Stimulated activated CD8-positive, alpha-beta memory T cell treated with anti-CD3 and anti-CD28 coated beads, Interleukin-2, amount 100 ng/mL, for 1 hour (primary cell): ENCODE data around the gene PAOX.
"Not testable (repeated sequence)": the region's sequence is repeated elsewhere in the genome, so short reads cannot be mapped to it uniquely, and the experiment has no call there.

Experiments
- DNase-seq, 2 donors: peaks; one replicate each; pipeline ENCODE4 v3.0.0-alpha.2; 2020; ENCODE audit warnings: low read depth in 2 of 2

PAOX gene

GRCh38 chr10:133385214-133385613, 6.2 kb downstream of the PAOX start:
- DNase-seq, result no peak

DNA sequence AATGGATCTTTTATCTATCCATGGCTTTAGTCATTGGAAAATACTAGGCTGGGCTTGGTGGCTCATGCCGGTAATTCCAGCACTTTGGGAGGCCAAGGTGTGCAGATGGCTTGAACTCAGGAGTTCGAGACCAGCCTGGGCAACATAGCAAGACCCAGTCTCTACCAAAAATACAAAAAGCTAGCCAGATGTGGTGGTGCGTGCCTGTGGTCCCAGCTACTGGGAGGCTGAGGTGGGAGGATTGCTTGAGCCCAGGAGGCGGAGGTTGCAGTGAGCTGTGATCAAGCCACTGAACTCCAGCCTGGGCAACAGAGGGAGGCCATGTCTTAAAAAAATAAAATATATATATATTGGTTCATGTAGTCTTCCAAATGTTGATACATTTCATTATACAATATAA, 7.9 kb downstream of the PAOX start:
- not testable (repeated sequence) for DNase-seq

GRCh38 chr10:133388236-133388972, 9.3 kb downstream of the PAOX start:
- DNase-seq, result no peak

DNA sequence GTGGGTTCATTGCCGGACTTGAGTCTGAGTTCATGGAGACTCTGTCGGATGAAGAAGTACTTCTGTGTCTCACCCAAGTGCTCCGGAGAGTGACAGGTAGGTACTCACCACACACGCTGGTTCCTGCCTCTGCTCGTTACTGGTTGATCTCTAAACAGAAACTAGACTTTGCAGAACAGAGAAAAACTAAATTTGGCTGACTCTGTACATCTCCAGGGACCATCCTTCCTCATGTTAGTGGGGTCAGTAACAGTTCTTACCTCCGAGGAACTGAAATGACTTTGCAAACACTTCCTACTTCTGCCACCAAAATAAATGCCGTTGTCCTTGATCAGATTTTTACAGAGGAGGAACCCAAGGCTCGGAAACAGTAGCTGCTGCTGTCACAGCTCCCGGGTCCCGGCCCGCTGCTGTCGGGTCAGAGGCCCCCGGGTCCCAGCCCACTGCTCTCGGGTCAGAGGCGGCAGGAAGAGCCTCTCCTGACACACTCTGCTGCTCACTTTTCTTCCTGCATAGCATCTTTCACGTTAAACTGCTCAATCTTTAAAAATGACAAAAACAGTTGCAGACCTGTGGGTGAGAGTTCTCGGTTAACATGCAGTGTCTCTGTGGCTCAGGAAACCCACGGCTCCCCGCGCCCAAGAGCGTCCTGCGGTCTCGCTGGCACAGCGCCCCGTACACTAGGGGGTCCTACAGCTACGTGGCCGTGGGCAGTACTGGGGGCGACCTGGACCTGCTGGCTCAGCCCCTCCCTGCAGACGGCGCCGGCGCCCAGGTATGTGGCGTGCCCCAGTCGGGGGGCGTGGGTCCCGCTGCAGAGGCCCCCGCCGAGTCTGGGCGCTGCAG, 10.1 kb downstream of the PAOX start:
- DNase-seq, result no peak

GRCh38 chr10:133390597-133391248, 11.7 kb downstream of the PAOX start:
- no peak for DNase-seq

DNA sequence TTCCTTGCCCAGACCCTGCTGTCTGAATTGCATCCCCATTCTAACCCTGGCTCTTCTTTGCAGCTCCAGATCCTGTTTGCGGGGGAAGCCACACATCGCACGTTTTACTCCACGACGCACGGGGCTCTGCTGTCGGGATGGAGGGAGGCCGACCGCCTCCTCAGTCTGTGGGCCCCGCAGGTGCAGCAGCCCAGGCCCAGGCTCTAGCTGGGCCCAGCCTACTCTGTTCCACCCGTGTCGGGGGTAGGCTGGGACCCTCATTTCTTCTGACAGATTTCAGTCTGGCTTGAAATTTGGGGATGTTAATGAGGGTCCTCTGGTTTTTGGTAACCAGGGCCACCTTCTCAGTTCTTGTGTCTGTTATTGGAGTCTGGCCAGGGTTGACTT, 12.2 kb downstream of the PAOX start:
- no peak for DNase-seq

DNA sequence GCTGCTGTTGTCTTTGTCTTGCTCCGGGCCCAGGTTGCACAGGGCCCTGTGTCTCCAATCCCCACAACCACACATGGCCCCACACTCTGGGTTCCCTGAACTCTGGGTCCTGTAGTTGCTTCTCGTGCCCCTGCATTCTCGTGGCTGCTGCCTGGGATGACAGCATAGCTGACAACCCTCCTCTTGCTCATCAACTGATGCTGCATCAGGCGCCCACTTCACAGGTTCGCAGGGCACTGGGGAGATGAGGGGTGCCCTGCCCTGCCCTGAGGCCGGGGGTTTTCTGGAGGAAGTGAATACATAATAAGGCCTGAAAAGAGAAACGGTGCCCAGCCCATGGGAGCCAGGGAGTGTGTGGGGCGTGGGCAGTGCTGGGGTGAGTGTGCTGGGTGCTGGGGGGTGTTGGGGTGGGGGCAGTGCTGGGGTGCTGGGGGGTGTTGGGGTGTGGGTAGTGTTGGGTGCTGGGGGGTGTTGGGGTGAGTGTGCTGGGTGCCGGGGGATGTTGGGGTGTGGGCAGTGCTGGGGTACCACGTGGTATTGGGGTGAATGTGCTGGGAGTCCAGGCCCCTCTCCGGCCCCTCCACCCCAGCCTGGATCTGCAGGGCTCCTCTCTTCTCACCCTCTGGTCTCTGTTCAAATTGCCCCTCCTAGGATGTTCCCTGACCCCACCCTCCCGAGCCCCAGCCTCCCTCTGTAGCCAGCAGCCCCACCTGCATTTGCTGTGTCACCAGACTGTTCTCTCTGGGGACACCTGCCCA, 12.9 kb downstream of the PAOX start:
- no peak for DNase-seq

- no peak for DNase-seq
These were observed 14.5 kb downstream of the PAOX start for GRCh38 chr10:133393401-133394063.

- DNase-seq, result peak; percentile 84 to 90
These were observed 15.1 kb downstream of the PAOX start, which contains the start of gene MTG1 for GRCh38 chr10:133394064-133394663. TSS of gene MTG1 (plus strand) at chr10:133394157. CDS start at chr10:133394221, 64 bp downstream.

- no peak for DNase-seq
These were observed 15.7 kb downstream of the PAOX start for GRCh38 chr10:133394801-133395221.

DNA sequence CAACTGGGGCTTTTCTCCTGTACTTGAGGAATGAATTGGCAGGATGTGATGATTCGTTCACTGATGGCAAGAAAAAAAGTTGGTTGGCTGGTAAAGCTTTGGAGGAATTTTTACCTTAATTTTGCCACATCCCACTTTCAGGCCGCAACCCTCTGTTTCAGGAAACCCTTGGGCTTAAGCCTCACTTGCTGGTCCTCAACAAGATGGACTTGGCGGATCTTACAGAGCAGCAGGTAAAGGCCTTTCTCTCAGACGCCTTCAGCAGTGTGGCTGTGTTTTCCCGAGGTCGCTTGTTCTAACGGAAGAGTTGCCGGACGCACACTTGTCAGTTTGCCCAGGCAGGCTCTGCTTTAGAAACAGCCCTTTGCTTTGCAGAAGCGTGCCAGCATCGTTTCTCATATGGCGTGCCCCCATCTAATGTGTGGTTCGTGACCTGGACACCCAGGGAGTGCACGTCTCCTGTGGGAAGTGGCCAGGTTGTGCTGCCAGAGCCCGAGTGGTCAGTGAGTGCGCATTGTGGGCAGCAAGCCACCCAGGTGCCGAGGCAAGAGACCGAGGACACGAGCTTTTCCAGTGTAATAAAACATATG, 17.1 kb downstream of the PAOX start:
- no peak for DNase-seq

DNA sequence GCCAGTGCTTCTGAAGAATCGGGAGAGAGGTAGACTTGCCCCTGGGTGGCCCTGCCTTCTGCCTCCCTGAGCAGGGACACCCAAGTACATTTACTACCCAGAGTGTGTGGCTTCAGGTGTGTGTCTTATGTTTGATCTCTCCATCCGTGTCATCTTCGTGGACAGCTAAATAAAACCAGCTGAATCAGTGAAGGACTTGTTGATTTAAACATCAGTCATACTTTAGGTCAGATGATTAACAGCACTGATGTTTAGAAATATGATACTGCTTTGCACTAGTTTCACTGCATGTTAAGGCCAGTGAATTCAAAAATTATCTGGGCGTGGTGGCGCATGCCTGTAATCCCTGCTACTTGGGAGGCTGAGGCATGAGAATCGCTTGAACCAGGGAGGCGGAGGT, 18.9 kb downstream of the PAOX start:
- DNase-seq, result no peak

DNA sequence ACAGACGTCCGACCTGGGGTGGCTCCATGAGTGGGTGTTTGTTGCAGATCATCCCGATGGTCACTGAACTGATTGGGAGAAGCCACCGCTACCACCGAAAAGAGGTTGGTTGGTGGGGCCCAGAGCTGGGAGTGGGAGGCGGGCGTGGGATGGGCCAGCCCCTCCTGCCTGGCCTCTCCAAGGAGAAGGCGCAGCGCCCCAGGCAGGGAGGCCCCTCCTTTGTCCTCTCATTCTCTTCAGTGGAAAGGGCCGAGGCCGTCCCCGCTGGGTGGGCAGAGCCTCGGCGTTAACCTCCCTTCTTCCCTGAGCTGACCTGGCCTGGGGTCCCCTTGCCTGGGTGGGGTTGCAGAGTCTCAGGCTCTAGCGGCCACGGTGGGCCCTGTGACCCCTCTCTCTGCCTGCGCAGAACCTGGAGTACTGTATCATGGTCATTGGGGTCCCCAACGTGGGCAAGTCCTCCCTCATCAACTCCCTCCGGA, 20.1 kb downstream of the PAOX start:
- no peak for DNase-seq

DNA sequence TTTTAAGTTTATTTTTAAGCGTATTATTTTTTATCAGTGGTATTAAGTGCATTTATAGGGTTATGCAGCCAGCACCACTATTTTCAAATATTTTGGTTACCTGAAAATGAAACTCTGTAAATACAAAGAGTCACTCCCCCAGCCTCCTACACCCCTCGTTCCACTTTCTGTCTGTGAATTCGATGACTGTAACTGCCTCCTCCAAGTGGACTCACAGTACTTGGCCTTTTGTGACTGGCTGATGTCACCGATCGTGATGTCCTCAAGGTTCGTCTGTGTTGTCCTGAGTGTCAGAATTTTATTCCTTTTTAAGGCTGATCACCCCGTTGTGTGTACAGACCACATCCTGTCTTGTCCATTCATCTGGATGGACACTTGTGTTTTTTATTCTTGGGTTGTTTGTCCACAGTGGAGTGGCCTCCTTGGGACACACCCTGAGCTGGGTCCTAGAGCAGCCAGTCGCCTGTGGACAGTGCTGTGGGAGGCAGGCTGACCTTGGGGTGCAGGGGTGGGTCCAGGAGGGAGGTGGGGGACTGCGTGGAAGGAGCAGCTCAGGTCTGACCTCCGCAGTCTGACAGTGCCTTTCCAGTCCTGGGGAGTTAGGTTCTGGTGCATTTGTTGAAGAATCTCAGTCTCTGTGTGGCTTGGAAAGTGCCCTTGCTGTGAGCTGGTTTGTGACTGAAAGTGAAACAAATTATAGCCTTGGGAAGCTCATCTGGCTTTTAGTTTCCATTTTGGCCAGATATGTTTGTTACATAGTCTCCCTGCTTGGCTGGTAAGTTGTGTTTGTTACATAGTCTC, 21.8 kb downstream of the PAOX start:
- no peak for DNase-seq

GRCh38 chr10:133401500-133401899, 22.4 kb downstream of the PAOX start:
- no peak for DNase-seq

GRCh38 chr10:133401981-133402725, 23.1 kb downstream of the PAOX start:
- DNase-seq, result no peak

- DNase-seq, result no peak
These were observed 24.3 kb downstream of the PAOX start for GRCh38 chr10:133403359-133403758.

DNA sequence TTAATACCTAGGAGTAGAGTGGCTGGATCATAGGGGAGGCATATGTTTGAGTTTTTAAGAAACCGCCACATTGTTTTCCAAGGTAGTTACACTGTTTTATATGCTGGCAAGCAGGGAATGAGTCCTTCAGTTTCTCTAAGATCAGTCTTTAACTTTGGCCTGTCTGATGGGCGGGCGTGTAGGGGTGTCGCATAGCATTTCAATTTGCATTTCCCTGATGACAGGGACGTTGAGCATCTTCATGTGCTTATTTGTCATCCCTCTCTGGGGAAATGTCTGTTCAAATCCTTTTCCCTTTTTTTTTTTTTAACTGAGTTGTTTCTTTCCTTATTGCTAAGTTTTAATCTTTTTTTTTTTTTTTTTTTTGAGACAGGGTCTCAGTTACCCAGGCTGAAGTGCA, 24.7 kb downstream of the PAOX start:
- no peak for DNase-seq

DNA sequence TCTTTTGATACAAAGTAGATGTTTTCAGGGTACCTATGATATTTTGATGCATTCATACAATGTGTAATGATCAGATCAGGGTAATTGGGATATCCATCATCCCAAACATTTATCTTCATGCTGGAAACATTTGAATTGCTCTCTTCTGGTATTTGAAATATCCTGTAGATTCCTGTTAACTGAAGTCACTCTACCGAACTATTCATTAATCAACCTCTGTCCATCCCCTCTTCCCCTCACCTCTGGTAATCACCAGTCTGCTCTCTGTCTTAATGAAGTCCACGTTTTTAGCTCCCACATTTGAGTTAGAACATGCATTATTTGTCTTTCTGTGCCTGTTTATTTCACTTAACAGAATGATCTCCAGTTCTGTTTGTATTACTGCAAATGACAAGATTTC, 26.2 kb downstream of the PAOX start:
- DNase-seq, result no peak
